NB4 (cell line): ENCODE data around the gene KCNAB1.
"Not testable (repeated sequence)": the region's sequence is repeated elsewhere in the genome, so short reads cannot be mapped to it uniquely, and the experiment has no call there.

Experiments used
- CTCF ChIP-seq: IDR thresholded peaks from one replicate; pipeline ENCODE4 v1.5.1; 2012; ENCODE audit warnings: low read depth, low read length
- MYC ChIP-seq: IDR thresholded peaks from 2 replicates; pipeline ENCODE4 v1.6.1; 2011; ENCODE audit warnings: low read depth, low read length
- POLR2A ChIP-seq: IDR thresholded peaks from 2 replicates; pipeline ENCODE4 v1.6.1; 2011; ENCODE audit warnings: mild to moderate bottlenecking; ENCODE audit not compliant: insufficient read length; ENCODE audit errors: extremely low read depth

GRCh38 chr3:156231221-156231620, 110.8 kb downstream of the KCNAB1 start:
- not testable (repeated sequence) for TF ChIP-seq CTCF, MYC, POLR2A
